H1 (cell line): Measurements from ENCODE around the gene NDUFB11. TPM values are rescaled to one million over a fixed set of nuclear protein-coding genes. Genes with fewer than 3 reads are reported as not detected.

ENCODE experiments used
- CTCF ChIA-PET: fragments of 300-600 bp; sonication (Branson Sonifier 250); formaldehyde crosslinking; loops from one replicate; lab custom pipeline; 2021; ENCODE audit not compliant: partially characterized antibody; lab: Charles Lee
- POLR2A ChIA-PET: fragments of 300-600 bp; sonication (Branson Sonifier 250); formaldehyde crosslinking; loops from one replicate; lab custom pipeline; 2021; ENCODE audit warnings: inconsistent platforms; ENCODE audit not compliant: partially characterized antibody; lab: Charles Lee
- DNase-seq, 2 experiments: peaks; one replicate each; pipeline versions ENCODE4 v3.0.0 to v3.0.0-alpha.2; 2010 to 2022; ENCODE audit warnings: low spot score in 2 of 2, low read depth in 1 of 2, mixed read lengths in 1 of 2
- FAIRE-seq: peaks from 2 replicates; lab custom pipeline; 2011; peaks lifted over from hg19 to GRCh38; lab: Jason Lieb, UNC
- H2AFZ ChIP-seq: 2 replicates; pipeline ENCODE4 v1.8.1; 2012; ENCODE audit warnings: low read length, inconsistent platforms
- H2AK5ac ChIP-seq: 2 replicates; pipeline ENCODE4 v1.6.1; 2013; ENCODE audit warnings: low read depth, low read length
- H2BK120ac ChIP-seq: replicated peaks from 2 replicates; pipeline ENCODE3; 2013; ENCODE audit warnings: low read depth, low read length, inconsistent platforms
- H2BK12ac ChIP-seq: 2 replicates; pipeline ENCODE4 v1.6.1; 2013; ENCODE audit warnings: low read depth, low read length
- H2BK15ac ChIP-seq: 2 replicates; pipeline ENCODE4 v1.6.1; 2013; ENCODE audit warnings: low read length
- H2BK20ac ChIP-seq: 2 replicates; pipeline ENCODE4 v1.6.1; 2013; ENCODE audit warnings: low read length
- H2BK5ac ChIP-seq: 2 replicates; pipeline ENCODE4 v1.6.1; 2013; ENCODE audit warnings: low read depth, low read length
- H3K14ac ChIP-seq: 2 replicates; pipeline ENCODE4 v1.6.1; 2013; ENCODE audit warnings: inconsistent platforms; ENCODE audit not compliant: insufficient read length
- H3K18ac ChIP-seq: 2 replicates; pipeline ENCODE4 v1.6.1; 2013; ENCODE audit warnings: low read length; ENCODE audit errors: extremely low read depth
- H3K23ac ChIP-seq: 2 replicates; pipeline ENCODE4 v1.6.1; 2013; ENCODE audit warnings: inconsistent platforms; ENCODE audit not compliant: insufficient read length
- H3K23me2 ChIP-seq: 2 replicates; pipeline ENCODE4 v1.6.1; 2013; ENCODE audit warnings: low read depth, low read length
- H3K27ac ChIP-seq: 2 replicates; pipeline ENCODE4 v1.6.1; 2011; ENCODE audit warnings: low read depth, low read length, inconsistent platforms
- H3K27me3 ChIP-seq, 4 experiments: replicated peaks in 1 of 4; 1 replicate in 1 of 4; 2 replicates in 3 of 4; pipeline versions ENCODE4 v1.6.1 to v1.8.1; 2011 to 2013; ENCODE audit warnings: low read length in 3 of 4, mild to moderate bottlenecking in 3 of 4, inconsistent platforms in 2 of 4, mixed read lengths in 2 of 4, moderate library complexity in 1 of 4; ENCODE audit not compliant: control insufficient read depth in 3 of 4, insufficient read depth in 3 of 4; ENCODE audit errors: extremely low read depth in 1 of 4
- H3K36me3 ChIP-seq, 4 experiments: 2 replicates each; pipeline versions ENCODE4 v1.6.1 to v1.8.1; 2011 to 2013; ENCODE audit warnings: mild to moderate bottlenecking in 4 of 4, low read length in 3 of 4, moderate library complexity in 2 of 4, control low read depth in 1 of 4, inconsistent platforms in 1 of 4; ENCODE audit not compliant: insufficient read depth in 4 of 4, control insufficient read depth in 2 of 4
- H3K4ac ChIP-seq: replicated peaks from 2 replicates; pipeline ENCODE3; 2013; ENCODE audit warnings: low read length, low read depth, mixed read lengths, inconsistent platforms; ENCODE audit not compliant: insufficient read length
- H3K4me1 ChIP-seq, 4 experiments: replicated peaks in 1 of 4; 1 replicate in 1 of 4; 2 replicates in 3 of 4; pipeline versions ENCODE4 v1.6.1 to v1.8.1; 2011 to 2013; ENCODE audit warnings: low read length in 3 of 4, inconsistent platforms in 2 of 4, mixed read lengths in 1 of 4; ENCODE audit not compliant: insufficient read depth in 4 of 4, control insufficient read depth in 3 of 4
- H3K4me2 ChIP-seq, 2 experiments: 2 replicates each; pipeline versions ENCODE4 v1.6.1 to v1.8.1; 2011 to 2013; ENCODE audit warnings: low read depth in 2 of 2, low read length in 2 of 2, control low read depth in 1 of 2, inconsistent platforms in 1 of 2, mild to moderate bottlenecking in 1 of 2; ENCODE audit not compliant: insufficient read depth in 1 of 2
- H3K4me3 ChIP-seq, 4 experiments: fragments of 200-600, 300-600 bp in 1 of 4; sonication (generic), shearing (Covaris generic), sonication (Bioruptor Twin) in 1 of 4; 2 replicates each; pipeline versions ENCODE4 v1.5.1 to v1.8.1; 2011 to 2016; ENCODE audit warnings: low read length in 4 of 4, low read depth in 3 of 4, control low read depth in 2 of 4, inconsistent platforms in 2 of 4, mild to moderate bottlenecking in 2 of 4, mixed read lengths in 1 of 4, moderate library complexity in 1 of 4; ENCODE audit not compliant: insufficient read depth in 2 of 4; ENCODE audit errors: extremely low read depth in 1 of 4
- H3K56ac ChIP-seq: replicated peaks from 2 replicates; pipeline ENCODE3; 2013; ENCODE audit warnings: low read depth, mild to moderate bottlenecking, mixed read lengths, low read length, inconsistent platforms; ENCODE audit not compliant: insufficient read length
- H3K79me1 ChIP-seq: 2 replicates; pipeline ENCODE4 v1.6.1; 2013; ENCODE audit warnings: low read depth, low read length, control low read depth
- H3K79me2 ChIP-seq, 2 experiments: 2 replicates each; pipeline versions ENCODE4 v1.6.1 to v1.8.1; 2012 to 2013; ENCODE audit warnings: low read length in 2 of 2, mild to moderate bottlenecking in 2 of 2, inconsistent platforms in 1 of 2; ENCODE audit not compliant: insufficient read depth in 2 of 2, control insufficient read depth in 1 of 2
- H3K9ac ChIP-seq, 4 experiments: replicated peaks in 1 of 4; 1 replicate in 1 of 4; 2 replicates in 3 of 4; pipeline versions ENCODE4 v1.6.1 to v1.8.1; 2011 to 2013; ENCODE audit warnings: low read depth in 3 of 4, low read length in 3 of 4, control low read depth in 2 of 4, mild to moderate bottlenecking in 2 of 4, moderate library complexity in 2 of 4, inconsistent platforms in 1 of 4; ENCODE audit errors: extremely low read depth in 1 of 4
- H3K9me3 ChIP-seq, 2 experiments: 2 replicates each; pipeline versions ENCODE4 v1.6.1 to v1.8.1; 2012 to 2013; ENCODE audit warnings: mild to moderate bottlenecking in 2 of 2, moderate library complexity in 2 of 2, control low read depth in 1 of 2, inconsistent platforms in 1 of 2, low read depth in 1 of 2, low read length in 1 of 2, mixed read lengths in 1 of 2; ENCODE audit not compliant: insufficient read depth in 2 of 2
- H4K20me1 ChIP-seq, 2 experiments: replicated peaks in 1 of 2; 2 replicates each; pipeline versions ENCODE3 to v1.8.1; 2011 to 2013; ENCODE audit warnings: inconsistent platforms in 2 of 2, low read length in 2 of 2, mild to moderate bottlenecking in 1 of 2; ENCODE audit not compliant: insufficient read depth in 2 of 2, control insufficient read depth in 1 of 2
- H4K5ac ChIP-seq: 2 replicates; pipeline ENCODE4 v1.6.1; 2013; ENCODE audit warnings: low read length, low read depth, mixed read lengths, inconsistent platforms; ENCODE audit not compliant: insufficient read length
- H4K8ac ChIP-seq: 2 replicates; pipeline ENCODE4 v1.8.0; 2013; ENCODE audit warnings: mild to moderate bottlenecking, moderate library complexity, low read length, inconsistent platforms; ENCODE audit not compliant: insufficient read depth; ENCODE audit errors: extremely low read depth
- H4K91ac ChIP-seq: replicated peaks from 2 replicates; pipeline ENCODE3; 2013; ENCODE audit warnings: low read length, mixed read lengths, inconsistent platforms; ENCODE audit not compliant: insufficient read length
- ASH2L ChIP-seq: fragments of 200-600, 300-600 bp; sonication (generic); IDR thresholded peaks from one replicate; pipeline ENCODE4 v1.7.1; 2017; ENCODE audit warnings: low read length
- BCL11A ChIP-seq, 2 experiments: IDR thresholded peaks; one replicate each; pipeline ENCODE4 v1.6.1; 2011; ENCODE audit warnings: low read depth in 2 of 2, low read length in 2 of 2, mild to moderate bottlenecking in 2 of 2
- EGR1 ChIP-seq: IDR thresholded peaks from 2 replicates; pipeline ENCODE4 v1.6.1; 2011; ENCODE audit warnings: low read depth, low read length, borderline replicate concordance
- GABPA ChIP-seq: IDR thresholded peaks from 2 replicates; pipeline ENCODE4 v1.6.1; 2011; ENCODE audit warnings: mild to moderate bottlenecking, low read length, moderate library complexity, borderline replicate concordance; ENCODE audit not compliant: insufficient read depth
- KDM4A ChIP-seq: IDR thresholded peaks from one replicate; pipeline ENCODE4 v1.7.1; 2012; ENCODE audit warnings: low read depth, mild to moderate bottlenecking, moderate library complexity, low read length, inconsistent platforms; ENCODE audit not compliant: severe bottlenecking
- RAD21 ChIP-seq, 2 experiments: IDR thresholded peaks in 1 of 2; conservative IDR thresholded peaks in 1 of 2; 2 replicates each; pipeline ENCODE4 v1.6.1; 2011; ENCODE audit warnings: low read depth in 2 of 2, low read length in 2 of 2, improper control_type of control experiment in 1 of 2, inconsistent platforms in 1 of 2, mild to moderate bottlenecking in 1 of 2, moderate library complexity in 1 of 2
- RFX5 ChIP-seq: IDR thresholded peaks from 2 replicates; pipeline ENCODE4 v1.6.1; 2011; ENCODE audit warnings: low read depth, low read length, improper control_type of control experiment, borderline replicate concordance
- RNF2 ChIP-seq: fragments of 200-900, 300-1000 bp; sonication (generic); IDR thresholded peaks from 2 replicates; pipeline ENCODE4 v1.7.1; 2016; ENCODE audit warnings: borderline replicate concordance, low read depth, mild to moderate bottlenecking, antibody characterized with exemption, low read length; ENCODE audit not compliant: poor library complexity, severe bottlenecking; ENCODE audit errors: missing control alignments
- SIX5 ChIP-seq: IDR thresholded peaks from 2 replicates; pipeline ENCODE4 v1.6.1; 2011; ENCODE audit warnings: mild to moderate bottlenecking, low read depth, low read length
- SP4 ChIP-seq: IDR thresholded peaks from 2 replicates; pipeline ENCODE4 v1.6.1; 2012; ENCODE audit warnings: low read length, inconsistent platforms
- TAF7 ChIP-seq: optimal IDR thresholded peaks from 2 replicates; pipeline ENCODE3; 2011; ENCODE audit warnings: low read depth, mild to moderate bottlenecking, inconsistent platforms, low read length, moderate library complexity, borderline replicate concordance
- TBP ChIP-seq: IDR thresholded peaks from 2 replicates; pipeline ENCODE4 v1.6.1; 2011; ENCODE audit warnings: low read depth, low read length, improper control_type of control experiment
- USF2 ChIP-seq: IDR thresholded peaks from 2 replicates; pipeline ENCODE4 v1.6.1; 2011; ENCODE audit warnings: low read length, improper control_type of control experiment
- WGBS, 2 experiments: shearing (Covaris generic) in 1 of 2; methylation state at CpG; one replicate each; pipeline versions ENCODE4 v1.1.6 to v1.1.7; 2013 to 2015; ENCODE audit warnings: low lambda C conversion rate in 2 of 2, mixed read lengths in 2 of 2, inconsistent platforms in 1 of 2, low coverage in 1 of 2, missing lambda C conversion rate in 1 of 2; ENCODE audit not compliant: insufficient replicate concordance in 2 of 2, insufficient coverage in 1 of 2, insufficient read length in 1 of 2; ENCODE audit errors: extremely low coverage in 1 of 2, missing lambda C conversion rate in 1 of 2; 5-methylcytosine and 5-hydroxymethylcytosine counted together
- polyA plus RNA-seq, 7 experiments: library from polyadenylated mRNA; depleted of rRNA in 3 of 7; stranded (reverse) in 5 of 7; unstranded in 2 of 7; fragments of >200 nt in 5 of 7; fragments of 200-250 nt in 2 of 7; gene quantifications; 1 replicate in 5 of 7; 2 replicates in 1 of 7; 4 replicates in 1 of 7; pipeline versions ENCODE4 v1.2.1 to v1.2.3, GENCODE V29; 2011 to 2013; ENCODE audit warnings: missing spikeins in 2 of 7, mixed read lengths in 2 of 7
- total RNA-seq: library from RNA; stranded (reverse); fragmentation: NEBNext Ultra II Directional; extraction: Animal tissue kit (Norgen Biotek cat#: 25700); gene quantifications from 2 replicates; pipeline ENCODE4 v1.2.1, GENCODE V29; 2021

Gene NDUFB11
- total and polyA plus RNA-seq, 2 of the 8 experiments (the other 6 are each of a cell fraction or from before 2014, with no cell fraction given): 120 to 131 TPM

GRCh38 chrX:47133493-47133892, 11.0 kb downstream of the NDUFB11 start:
- no peaks in the 10 kb centered on the region for H3K79me2 ChIP-seq
- H3K4me2 ChIP-seq: no peak overlapping the region
- no peaks in the 10 kb centered on the region for H3K23me2 ChIP-seq
- H3K23ac ChIP-seq: no peak overlapping the region
- H3K4me3 ChIP-seq: no peak overlapping the region
- FAIRE-seq (no peak), DNase-seq (no peak)
- no peaks in the 10 kb centered on the region for H4K20me1 ChIP-seq
- no peak overlapping the region for H2BK5ac ChIP-seq
- no peak overlapping the region for H2BK15ac ChIP-seq
- H3K27me3 ChIP-seq: no peaks in the 10 kb centered on the region
- H3K4ac ChIP-seq: no peak overlapping the region
- no peaks in the 10 kb centered on the region for H3K79me1 ChIP-seq
- H3K18ac ChIP-seq: no peak overlapping the region
- no peak overlapping the region for H3K14ac ChIP-seq
- H3K9ac ChIP-seq: no peak overlapping the region
- no peak overlapping the region for H3K27ac ChIP-seq
- POLR2A ChIA-PET: interaction anchor here (0.6 to 1.0 kb wide), 2 partner anchors 17 to 355 kb away, joined by 3 read pairs; no protein-coding TSS in a partner anchor
- no peak overlapping the region for H2BK120ac ChIP-seq
- H2BK12ac ChIP-seq: no peak overlapping the region
- H3K56ac ChIP-seq: no peak overlapping the region
- H2AK5ac ChIP-seq: no peak overlapping the region
- H4K8ac ChIP-seq: no peak overlapping the region
- H2BK20ac ChIP-seq: no peak overlapping the region
- 89% methylated on average over 5 of the region's 5 CpGs; no CpG with 5 or more reads in 1 of the 2 experiments for WGBS, 2 experiments
- no peaks in the 10 kb centered on the region for H3K9me3 ChIP-seq
- H3K4me1 ChIP-seq: no peaks in the 10 kb centered on the region
- CTCF ChIA-PET: no interaction called here
- H4K91ac ChIP-seq: no peak overlapping the region
- H4K5ac ChIP-seq: no peak overlapping the region
- H2AFZ ChIP-seq: no peak overlapping the region
- H3K36me3 ChIP-seq: no peaks in the 10 kb centered on the region
- no peak for TF ChIP-seq BCL11A (IDR thresholded peaks at IDR 0.05; ENCODE audit: low read depth in 2 of 2, low read length in 2 of 2)
- TF ChIP-seq KDM4A: no peak
- TF ChIP-seq ASH2L: no peak
- no peak for TF ChIP-seq TBP
- no peak for TF ChIP-seq TAF7
- TF ChIP-seq SIX5: no peak
- no peak for TF ChIP-seq GABPA
- no peak for TF ChIP-seq USF2
- TF ChIP-seq EGR1: no peak
- TF ChIP-seq RNF2: no peak
- no peak for TF ChIP-seq SP4
- TF ChIP-seq RFX5: no peak
- no peak for TF ChIP-seq RAD21 (IDR thresholded peaks at IDR 0.05 in 1 of 2, conservative IDR thresholded peaks at IDR 0.05 in 1 of 2; ENCODE audit: low read depth in 2 of 2, low read length in 2 of 2)
